IPS DF 4.7 (cell line): ENCODE data around the gene TXNL1.
"Not testable (repeated sequence)": the region's sequence is repeated elsewhere in the genome, so short reads cannot be mapped to it uniquely, and the experiment has no call there.

Experiments
- DNase-seq: peaks from one replicate; pipeline ENCODE4 v3.0.0-alpha.2; 2013; ENCODE audit warnings: low spot score; ENCODE audit errors: extremely low read depth

TXNL1 gene

DNA sequence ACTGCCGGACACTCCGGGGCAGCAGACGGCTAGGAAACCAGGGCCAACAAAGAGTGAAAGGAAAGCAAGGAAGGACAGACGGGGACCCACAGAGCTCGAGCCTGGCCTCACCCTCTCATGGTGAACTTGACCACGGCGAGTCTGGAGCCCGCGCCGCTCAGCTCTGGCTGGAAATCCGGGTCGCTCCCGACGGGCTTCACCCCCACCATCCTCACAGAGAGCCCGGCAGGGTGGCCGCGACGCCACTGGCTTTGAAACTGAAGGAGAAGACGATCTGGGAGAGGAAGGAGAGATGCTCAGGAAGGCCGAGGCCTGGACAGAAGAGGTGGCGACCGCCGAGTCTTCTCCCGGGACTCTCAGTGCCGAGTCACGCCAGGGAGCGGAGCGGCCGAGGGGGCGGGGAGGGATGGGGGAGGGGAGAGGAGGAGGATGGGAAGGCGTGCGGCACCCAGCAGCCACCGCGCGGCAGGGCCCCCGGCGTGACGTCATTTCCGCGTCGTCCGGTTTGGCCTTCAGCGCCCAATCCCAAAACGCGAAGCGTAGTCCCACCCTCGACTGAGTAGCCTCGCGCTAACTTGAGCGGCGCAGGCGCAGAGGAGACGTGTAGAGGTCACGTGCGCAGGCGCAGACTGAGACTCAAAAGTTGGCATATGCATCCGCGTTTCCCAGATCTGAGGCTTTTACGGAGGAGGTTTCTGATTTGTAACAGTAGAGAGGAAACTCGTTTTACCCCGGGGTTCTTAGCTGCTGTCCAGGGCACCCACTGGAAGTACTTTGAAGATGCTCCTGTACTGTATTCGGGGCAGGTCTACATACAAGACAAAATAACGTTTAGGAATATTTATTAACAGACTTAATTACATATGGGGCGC lies at the start of gene TXNL1:
Gene TXNL1, minus strand, starts transcription at position 361 of the 872 bp plus-strand sequence. Its CDS starts 152 bp downstream, at position 209.
- DNase-seq = peak; percentile 96

GRCh38 chr18:56684277-56684676 lies 45.9 kb upstream of the TXNL1 start:
- no peak for DNase-seq

DNA sequence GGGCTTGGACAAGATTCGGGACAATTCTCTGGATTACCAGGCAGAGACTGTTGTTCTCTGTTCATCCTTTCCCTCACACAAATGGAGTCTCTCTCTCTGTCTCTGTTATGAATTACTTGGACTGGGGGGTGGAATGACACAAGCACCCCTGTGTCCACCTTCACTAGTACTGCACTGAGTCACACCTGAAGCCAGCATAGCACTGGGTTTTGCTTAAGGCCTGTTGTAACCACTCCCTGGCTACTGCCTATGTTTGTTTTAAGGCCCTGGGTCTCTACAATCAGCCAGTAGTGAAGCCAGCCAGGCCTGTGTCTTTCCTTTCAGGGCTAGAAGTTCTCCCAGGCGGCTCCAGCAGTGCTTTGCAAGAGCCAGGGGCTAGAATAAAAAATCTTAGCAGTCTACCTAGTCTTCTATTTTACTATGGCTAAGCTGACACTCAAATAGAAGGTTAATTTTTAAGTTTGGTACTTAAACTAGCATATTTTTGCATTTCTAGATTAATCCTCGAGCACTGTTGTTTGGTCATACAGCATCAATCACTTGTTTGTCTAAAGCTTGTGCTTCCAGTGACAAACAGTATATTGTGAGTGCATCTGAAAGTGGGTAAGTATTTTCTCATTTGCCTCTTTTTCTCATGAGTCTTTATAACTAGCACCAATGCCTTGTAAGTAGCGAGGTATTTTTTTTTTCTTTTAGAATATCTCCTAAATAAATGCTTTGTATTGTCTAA lies 40.6 kb upstream of the TXNL1 start:
- no peak for DNase-seq

- no peak for DNase-seq
Measured at GRCh38 chr18:56676639-56677038, 38.2 kb upstream of the TXNL1 start.

DNA sequence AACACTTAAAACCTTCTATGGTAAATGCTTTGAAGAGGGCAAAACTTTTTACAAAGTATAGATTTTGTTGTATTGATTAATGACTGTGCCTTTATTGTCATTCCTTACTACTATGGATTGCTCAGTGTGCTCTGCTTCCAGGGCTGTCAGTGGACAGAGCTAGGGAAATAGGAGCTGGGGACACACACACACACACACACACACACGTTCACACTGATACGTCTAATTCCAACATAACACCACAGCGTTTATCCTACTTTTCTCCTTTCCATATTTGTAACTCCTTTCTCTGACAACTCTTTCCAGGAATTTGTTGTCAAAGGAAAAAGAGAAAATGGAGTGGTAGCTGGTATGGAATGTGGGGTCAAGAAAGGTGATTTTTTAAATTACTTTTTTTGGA lies 34.6 kb upstream of the TXNL1 start:
- DNase-seq = no peak

- no peak for DNase-seq
Measured at GRCh38 chr18:56672391-56672790, 34.0 kb upstream of the TXNL1 start.

GRCh38 chr18:56662902-56663301 lies 24.5 kb upstream of the TXNL1 start:
- DNase-seq = no peak

GRCh38 chr18:56662502-56662901 lies 24.1 kb upstream of the TXNL1 start:
- DNase-seq = no peak

DNA sequence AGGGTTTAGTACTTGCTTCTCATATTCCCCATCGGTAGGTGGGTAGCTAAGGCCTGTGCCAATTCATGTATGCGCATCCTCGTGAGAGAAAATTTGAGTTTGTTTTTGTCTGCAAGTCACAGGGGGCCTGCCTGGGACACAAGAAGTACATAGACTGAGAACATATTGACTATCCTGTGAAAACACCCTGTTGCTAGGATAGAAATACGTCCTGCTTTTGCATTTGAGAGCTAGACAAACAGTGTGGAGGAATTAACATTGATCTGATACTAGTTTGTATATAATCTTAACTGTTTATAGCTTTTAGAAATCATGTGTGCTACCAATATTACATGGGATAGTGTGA lies 23.6 kb upstream of the TXNL1 start:
- DNase-seq = no peak

DNA sequence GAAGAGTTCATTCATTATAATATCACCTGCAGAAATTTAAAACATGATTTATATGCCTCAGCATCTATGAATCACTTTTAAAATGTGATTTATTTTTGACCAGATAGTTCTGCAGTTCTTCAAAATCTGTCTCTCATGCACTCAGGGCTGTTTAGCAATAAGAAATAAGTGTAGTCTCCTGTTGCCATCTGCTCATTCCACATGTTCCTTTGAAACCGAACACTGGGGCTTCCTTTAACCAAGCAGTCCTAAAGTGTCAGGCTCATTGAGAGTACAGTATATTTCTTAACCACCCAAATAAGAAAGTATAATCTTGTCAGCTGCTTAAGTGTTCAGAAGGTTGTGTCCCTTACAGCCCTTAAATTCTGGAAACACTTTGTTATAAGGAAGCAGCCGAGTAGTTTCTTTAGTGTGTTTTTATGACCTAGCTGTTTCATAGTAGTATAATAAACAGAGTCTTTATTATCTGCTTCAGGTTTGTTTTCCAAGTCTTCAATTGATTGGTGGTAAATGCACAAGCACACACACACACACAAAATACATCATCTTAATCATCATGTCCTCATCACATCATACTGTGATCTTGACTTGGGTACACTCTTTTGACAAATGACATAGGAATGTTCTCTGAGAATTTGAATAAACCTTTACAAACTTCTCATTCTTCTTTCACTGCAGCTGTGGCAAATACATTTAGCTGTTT lies 23.1 kb upstream of the TXNL1 start:
- DNase-seq = no peak

GRCh38 chr18:56660655-56661054 lies 22.3 kb upstream of the TXNL1 start:
- no peak for DNase-seq

DNA sequence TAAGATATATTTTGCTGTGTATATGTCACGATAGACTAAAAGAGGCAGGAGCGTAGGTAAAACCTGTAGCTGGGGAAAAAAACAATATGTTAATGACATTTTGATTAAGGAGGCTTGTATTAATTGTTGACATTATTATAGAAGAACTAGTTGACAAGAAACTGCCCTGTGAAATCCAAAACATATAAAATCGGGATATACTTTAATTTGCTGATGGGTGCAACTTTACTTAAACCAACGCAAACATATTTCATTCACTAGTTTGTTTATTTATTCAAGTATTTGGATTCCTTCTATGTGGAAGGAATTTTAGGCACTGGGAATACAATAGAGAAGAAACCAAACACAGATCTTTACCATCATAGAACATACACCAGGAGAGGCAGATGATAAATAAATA lies 20.7 kb upstream of the TXNL1 start:
- no peak for DNase-seq

DNA sequence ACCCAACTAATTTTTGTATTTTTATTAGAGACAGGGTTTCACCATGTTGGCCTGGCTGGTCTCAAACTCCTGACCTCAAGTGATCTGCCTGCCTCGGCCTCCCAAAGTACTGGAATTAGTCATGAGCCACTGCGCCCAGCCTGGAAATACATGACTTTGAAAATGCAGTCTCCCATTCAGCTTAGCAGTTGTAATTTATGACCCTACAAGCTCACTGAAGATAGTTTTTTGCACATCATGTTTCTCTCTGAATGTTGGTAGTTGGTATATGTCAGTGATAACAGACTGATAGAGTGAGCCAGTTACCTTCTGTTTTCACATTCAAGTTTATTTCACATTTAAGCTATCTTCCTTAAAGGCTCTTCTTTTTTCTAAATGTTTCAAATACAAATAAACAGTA lies 19.9 kb upstream of the TXNL1 start:
- DNase-seq = no peak

DNA sequence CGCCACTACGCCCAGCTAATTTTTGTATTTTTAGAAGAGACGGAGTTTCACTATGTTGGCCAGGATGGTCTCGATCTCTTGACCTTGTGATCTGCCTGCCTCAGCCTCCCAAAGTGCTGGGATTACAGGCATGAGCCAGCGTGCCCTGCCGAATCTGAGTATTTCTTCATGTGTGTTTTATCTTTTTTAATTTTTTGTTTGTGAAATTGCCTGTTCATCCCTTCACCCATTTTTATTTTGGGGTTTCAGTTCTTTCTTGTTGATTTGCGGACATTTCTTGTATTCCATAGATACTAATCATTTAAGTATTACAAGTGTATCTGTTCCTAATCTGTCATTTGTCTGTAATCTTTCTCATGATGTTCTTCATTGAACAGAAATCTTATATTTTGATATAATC lies 15.9 kb upstream of the TXNL1 start:
- DNase-seq = not testable (repeated sequence)

DNA sequence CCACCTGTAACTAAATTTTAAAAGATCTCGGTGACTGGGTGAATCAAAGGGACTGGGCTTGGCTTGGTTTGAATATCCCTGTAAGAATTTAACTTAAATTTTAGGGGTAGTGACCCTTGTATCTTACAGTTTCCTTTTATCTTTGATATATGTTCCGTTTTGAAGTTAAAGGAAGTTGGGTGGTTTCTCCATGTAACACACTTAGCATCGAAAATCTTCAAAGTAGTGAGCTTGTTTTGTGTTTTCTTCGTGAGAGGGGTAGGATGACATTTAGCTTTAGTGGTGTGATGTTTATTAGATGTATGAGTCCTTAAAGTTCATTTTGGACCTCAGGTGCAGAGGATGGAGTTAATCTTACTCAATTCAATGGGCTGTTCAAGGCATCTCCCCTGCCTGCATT lies 14.4 kb upstream of the TXNL1 start:
- no peak for DNase-seq

DNA sequence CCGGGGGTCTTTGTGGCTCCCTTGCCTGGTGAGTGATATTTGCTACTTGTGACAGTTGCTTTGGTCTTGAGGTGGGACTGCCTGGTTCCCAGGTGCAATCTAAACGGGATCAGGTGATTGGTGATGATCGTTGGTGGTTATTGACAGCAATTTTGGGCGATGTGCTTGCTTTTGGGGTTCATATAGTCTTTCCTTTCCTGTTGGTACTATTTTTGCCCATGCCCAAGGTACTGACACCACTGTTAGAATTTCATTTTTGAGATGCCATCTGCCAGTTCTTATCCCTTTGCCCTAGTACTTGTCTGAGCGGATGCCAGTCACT lies 13.3 kb upstream of the TXNL1 start:
- DNase-seq = no peak

- DNase-seq = peak; percentile 95
Measured at GRCh38 chr18:56650944-56651770, 12.8 kb upstream of the TXNL1 start, which contains the start of gene WDR7. WDR7 (plus strand) TSS chr18:56651359; CDS start chr18:56672516, 21,157 bp downstream.

DNA sequence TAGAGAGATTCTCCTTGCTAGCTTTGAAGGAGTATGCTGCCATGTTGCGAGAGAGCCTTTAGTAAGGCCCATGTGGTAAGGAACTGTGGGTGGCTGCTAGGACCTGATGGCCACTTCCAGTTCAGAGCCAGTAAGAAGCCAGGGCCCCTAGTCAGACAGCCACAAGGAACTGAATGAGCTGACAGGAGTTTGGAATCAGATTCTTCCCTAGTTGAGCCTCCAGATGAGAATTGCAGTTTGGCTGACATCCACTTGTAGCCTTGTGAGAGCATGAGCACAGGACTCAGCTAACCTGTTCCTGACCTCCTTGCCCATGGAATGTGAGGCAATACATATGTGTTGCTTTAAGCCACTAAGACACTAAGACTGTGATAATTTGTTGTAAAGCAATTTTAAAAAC lies 11.6 kb upstream of the TXNL1 start:
- no peak for DNase-seq

- no peak for DNase-seq
Measured at GRCh38 chr18:56647951-56648893, 9.8 kb upstream of the TXNL1 start.

- DNase-seq = no peak
Measured at GRCh38 chr18:56647071-56647470, 8.7 kb upstream of the TXNL1 start.
